ENCODE data around the gene U2AF1L4. TPM values are rescaled to one million over a fixed set of nuclear protein-coding genes. Genes with fewer than 3 reads are reported as not detected.

Gene U2AF1L4
- total RNA-seq, 3 donors from 2014 or later: 18.9 to 25.2 (median 19.4) TPM

GRCh38 chr19:35744430-35745327 lies 539 bp downstream of the U2AF1L4 start:
- H3K27me3 Mint-ChIP-seq (ENCODE audit: low read depth): no peaks in the 10 kb centered on the region

GRCh38 chr19:35743640-35744429 lies 1.4 kb downstream of the U2AF1L4 start:
- H3K36me3 Mint-ChIP-seq (ENCODE audit: insufficient read depth): peaks cover 8% of the 10 kb centered on the region
- DNase-seq: no peak
- H3K4me1 Mint-ChIP-seq (ENCODE audit: low read depth): peaks cover 65% of the 10 kb centered on the region
- H3K4me3 Mint-ChIP-seq: peak overlapping the region; percentile 98
- no peaks in the 10 kb centered on the region for H3K9me3 Mint-ChIP-seq
- no peaks in the 10 kb centered on the region for H3K27me3 Mint-ChIP-seq (ENCODE audit: low read depth)
- no peak for ATAC-seq

More at GRCh38 chr19:35744430-35745327, 539 bp downstream of the U2AF1L4 start:
- peaks cover 65% of the 10 kb centered on the region for H3K4me1 Mint-ChIP-seq (ENCODE audit: low read depth)
- DNase-seq: peak; percentile 90
- no peaks in the 10 kb centered on the region for H3K9me3 Mint-ChIP-seq
- peak; percentile 62 to 64 for ATAC-seq
- peak overlapping the region; percentile 98 for H3K4me3 Mint-ChIP-seq
- H3K36me3 Mint-ChIP-seq (ENCODE audit: insufficient read depth): peaks cover 8% of the 10 kb centered on the region

DNA sequence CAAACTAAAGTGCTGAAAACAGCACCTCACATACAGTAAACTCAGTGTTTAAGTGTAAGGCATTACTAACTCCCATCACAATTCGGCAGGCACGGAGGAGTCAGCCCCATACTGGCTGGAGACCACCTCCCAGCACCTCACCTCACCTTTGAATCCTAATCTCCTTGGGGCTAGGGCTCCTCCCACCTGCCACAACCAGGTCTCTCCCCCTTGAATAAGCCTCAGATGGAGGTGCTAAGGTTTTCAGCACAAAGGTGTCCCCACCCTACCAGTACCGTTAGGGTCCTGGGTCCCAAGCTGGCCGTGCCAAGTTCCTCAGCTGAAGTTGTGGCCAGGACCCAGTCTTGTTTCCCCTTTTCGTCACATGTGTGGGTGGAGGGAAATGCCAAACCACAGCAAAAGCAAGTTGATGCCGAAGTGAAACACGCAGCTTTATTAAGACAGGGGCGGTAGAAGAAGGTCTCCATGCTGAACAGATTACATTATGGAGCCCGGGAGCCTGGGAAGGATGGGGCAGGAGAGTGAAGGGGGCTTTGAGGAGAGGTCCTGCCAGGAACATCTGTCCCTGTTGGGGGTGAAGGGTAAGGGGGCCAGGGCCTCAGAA lies 3.0 kb downstream of the U2AF1L4 start, which contains the start of gene IGFLR1:
Gene IGFLR1 (minus strand): TSS at position 332 of the 604 bp plus-strand sequence. CDS start 1,272 bp downstream, outside the sequence.
- peak; percentile 63 for DNase-seq
- H3K9me3 Mint-ChIP-seq: no peaks in the 10 kb centered on the region
- no peaks in the 10 kb centered on the region for H3K27me3 Mint-ChIP-seq (ENCODE audit: low read depth)
- H3K4me1 Mint-ChIP-seq (ENCODE audit: low read depth): peaks cover 56% of the 10 kb centered on the region
- ATAC-seq: peak; percentile 4 to 6
- H3K36me3 Mint-ChIP-seq (ENCODE audit: insufficient read depth): peaks cover 16% of the 10 kb centered on the region
- peak within 1 kb of the TSS; percentile 87 for H3K4me3 Mint-ChIP-seq

- H3K27me3 Mint-ChIP-seq (ENCODE audit: low read depth): no peaks in the 10 kb centered on the region
- no peak for ATAC-seq
- H3K9me3 Mint-ChIP-seq: no peaks in the 10 kb centered on the region
- DNase-seq: no peak
- peak overlapping the region; percentile 88 for H3K4me3 Mint-ChIP-seq
- H3K4me1 Mint-ChIP-seq (ENCODE audit: low read depth): peaks cover 54% of the 10 kb centered on the region
- peaks cover 21% of the 10 kb centered on the region for H3K36me3 Mint-ChIP-seq (ENCODE audit: insufficient read depth)
Observed at GRCh38 chr19:35741203-35741515, 4.1 kb downstream of the U2AF1L4 start.

- peak; percentile 91 for DNase-seq
- peaks cover 48% of the 10 kb centered on the region for H3K4me1 Mint-ChIP-seq (ENCODE audit: low read depth)
- peak overlapping the region; percentile 88 for H3K4me3 Mint-ChIP-seq
- peak; percentile 66 to 72 for ATAC-seq
- H3K9me3 Mint-ChIP-seq: no peaks in the 10 kb centered on the region
- no peaks in the 10 kb centered on the region for H3K27me3 Mint-ChIP-seq (ENCODE audit: low read depth)
- H3K36me3 Mint-ChIP-seq (ENCODE audit: insufficient read depth): peaks cover 23% of the 10 kb centered on the region
Observed at GRCh38 chr19:35740423-35741202, 4.6 kb downstream of the U2AF1L4 start.

- Mint-ChIP-seq H3K4me1 (ENCODE audit: low read depth) (peaks cover 46% of the 10 kb centered on the region), H3K4me3 (peak overlapping the region; percentile 88), H3K9me3 (no peaks in the 10 kb centered on the region), H3K27me3 (ENCODE audit: low read depth) (no peaks in the 10 kb centered on the region), H3K36me3 (ENCODE audit: insufficient read depth) (peaks cover 23% of the 10 kb centered on the region)
- ATAC-seq (peak; percentile 8 to 10), DNase-seq (no peak)
Observed at GRCh38 chr19:35740108-35740422, 5.2 kb downstream of the U2AF1L4 start.

GRCh38 chr19:35739275-35740107 lies 5.7 kb downstream of the U2AF1L4 start:
- Mint-ChIP-seq H3K27me3 (ENCODE audit: low read depth) (no peaks in the 10 kb centered on the region), H3K4me1 (ENCODE audit: low read depth) (peaks cover 44% of the 10 kb centered on the region), H3K36me3 (ENCODE audit: insufficient read depth) (peaks cover 28% of the 10 kb centered on the region), H3K9me3 (no peaks in the 10 kb centered on the region), H3K4me3 (peak overlapping the region; percentile 88)
- ATAC-seq: no peak
- DNase-seq: no peak

GRCh38 chr19:35738887-35739229 lies 6.4 kb downstream of the U2AF1L4 start:
- no peak overlapping the region for H3K4me3 Mint-ChIP-seq
- ATAC-seq (no peak), DNase-seq (no peak)
- no peaks in the 10 kb centered on the region for H3K27me3 Mint-ChIP-seq (ENCODE audit: low read depth)
- H3K4me1 Mint-ChIP-seq (ENCODE audit: low read depth): peaks cover 38% of the 10 kb centered on the region
- H3K9me3 Mint-ChIP-seq: no peaks in the 10 kb centered on the region
- H3K36me3 Mint-ChIP-seq (ENCODE audit: insufficient read depth): peaks cover 33% of the 10 kb centered on the region

GRCh38 chr19:35738021-35738886 lies 7.0 kb downstream of the U2AF1L4 start:
- no peak for DNase-seq
- H3K36me3 Mint-ChIP-seq (ENCODE audit: insufficient read depth): peaks cover 34% of the 10 kb centered on the region

DNA sequence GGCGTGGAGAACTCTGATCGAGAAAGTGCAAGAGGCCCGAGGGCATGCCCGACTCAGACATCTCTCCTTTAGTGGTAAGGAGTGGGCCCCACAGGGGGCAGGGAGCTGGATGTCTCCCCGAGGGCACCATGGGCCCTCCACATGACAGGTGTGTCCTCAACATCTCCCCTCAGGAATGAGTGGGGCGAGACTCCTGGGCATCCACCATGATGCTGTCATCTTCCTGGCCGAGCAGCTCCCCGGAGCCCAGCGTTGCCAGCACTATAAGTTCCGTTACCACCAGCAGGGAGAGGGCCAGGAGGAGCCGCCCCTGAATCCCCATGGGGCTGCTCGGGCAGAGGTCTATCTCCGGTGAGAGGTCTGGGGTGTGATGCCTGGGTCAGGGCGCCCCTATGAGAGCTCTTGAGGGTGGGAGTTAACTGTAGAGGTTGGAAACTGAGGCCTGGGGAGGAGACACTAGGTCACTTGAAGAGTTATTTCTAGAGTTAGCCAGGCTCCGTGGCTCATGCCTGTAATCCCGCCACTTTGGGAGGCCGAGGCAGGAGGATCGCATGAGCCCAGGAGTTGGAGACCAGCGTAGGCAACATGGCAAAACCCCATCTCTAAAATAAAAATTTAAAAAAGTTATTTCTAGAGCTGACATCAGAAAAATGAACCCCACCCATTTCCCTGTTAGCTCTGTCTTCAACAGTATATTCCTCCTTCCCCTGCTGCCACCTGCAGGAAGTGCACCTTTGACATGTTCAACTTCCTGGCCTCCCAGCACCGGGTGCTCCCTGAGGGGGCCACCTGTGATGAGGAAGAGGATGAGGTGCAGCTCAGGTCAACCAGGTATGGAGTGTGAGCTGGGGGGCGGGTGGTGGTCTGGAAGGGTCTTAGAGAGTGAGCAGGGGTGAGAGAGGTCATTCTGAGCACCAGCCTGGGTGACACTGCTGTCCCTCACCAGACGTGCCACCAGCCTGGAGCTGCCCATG lies 8.0 kb downstream of the U2AF1L4 start:
- no peak overlapping the region for H3K4me3 Mint-ChIP-seq
- H3K27me3 Mint-ChIP-seq (ENCODE audit: low read depth): no peaks in the 10 kb centered on the region
- peaks cover 24% of the 10 kb centered on the region for H3K4me1 Mint-ChIP-seq (ENCODE audit: low read depth)
- no peak for DNase-seq
- no peak for ATAC-seq
- H3K9me3 Mint-ChIP-seq: no peaks in the 10 kb centered on the region
- H3K36me3 Mint-ChIP-seq (ENCODE audit: insufficient read depth): peaks cover 28% of the 10 kb centered on the region

More at GRCh38 chr19:35738021-35738886, 7.0 kb downstream of the U2AF1L4 start:
- Mint-ChIP-seq H3K4me1 (ENCODE audit: low read depth) (peaks cover 34% of the 10 kb centered on the region), H3K4me3 (no peak overlapping the region), H3K9me3 (no peaks in the 10 kb centered on the region), H3K27me3 (ENCODE audit: low read depth) (no peaks in the 10 kb centered on the region)
- no peak for ATAC-seq

DNA sequence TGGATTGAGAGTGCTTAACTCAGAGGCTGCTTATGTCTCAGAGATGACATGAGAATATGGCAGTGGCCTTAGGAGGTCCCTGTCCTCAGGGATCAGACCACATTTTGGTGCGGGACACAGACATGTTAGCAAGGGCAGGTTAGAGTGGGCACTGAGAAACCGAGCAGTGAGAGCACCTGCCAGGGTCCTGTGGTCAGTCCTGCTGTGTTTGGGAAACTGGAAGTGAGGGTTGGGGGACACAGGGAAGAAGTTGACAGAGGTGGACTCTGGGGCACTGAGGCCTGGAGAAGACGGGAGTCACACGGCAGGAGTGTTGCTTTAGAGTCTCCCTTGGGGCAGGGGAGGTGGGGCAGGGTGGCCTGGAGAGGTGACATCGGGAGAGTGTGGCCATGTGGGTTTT lies 10.3 kb downstream of the U2AF1L4 start:
- no peaks in the 10 kb centered on the region for H3K27me3 Mint-ChIP-seq (ENCODE audit: low read depth)
- H3K4me3 Mint-ChIP-seq: no peak overlapping the region
- H3K36me3 Mint-ChIP-seq (ENCODE audit: insufficient read depth): peaks cover 43% of the 10 kb centered on the region
- peaks cover 13% of the 10 kb centered on the region for H3K4me1 Mint-ChIP-seq (ENCODE audit: low read depth)
- DNase-seq: no peak
- ATAC-seq: no peak
- no peaks in the 10 kb centered on the region for H3K9me3 Mint-ChIP-seq

- Mint-ChIP-seq H3K4me1 (ENCODE audit: low read depth) (peaks cover 8% of the 10 kb centered on the region), H3K36me3 (ENCODE audit: insufficient read depth) (peaks cover 43% of the 10 kb centered on the region), H3K4me3 (no peak overlapping the region), H3K27me3 (ENCODE audit: low read depth) (no peaks in the 10 kb centered on the region), H3K9me3 (no peaks in the 10 kb centered on the region)
- DNase-seq (no peak), ATAC-seq (no peak)
Observed at GRCh38 chr19:35734273-35734672, 10.9 kb downstream of the U2AF1L4 start.

Data from activated T-cell treated with anti-CD3 and anti-CD28 coated beads, Interleukin-2, amount 50 U/mL, for 4 hours (primary cell).